Central memory CD8-positive, alpha-beta T cell (primary cell): Measurements from ENCODE around the gene DHX38.
"Not testable (repeated sequence)": the region's sequence is repeated elsewhere in the genome, so short reads cannot be mapped to it uniquely, and the experiment has no call there.

ENCODE experiments used
- ATAC-seq: fragments of 150-1000 bp; cut with Tn5 transposase; replicated peaks from 2 replicates; pipeline ENCODE4 v1.10.0; 2022; ENCODE audit warnings: mild to moderate bottlenecking, moderate FRiP score, moderate number of reproducible peaks; ENCODE audit not compliant: poor library complexity, severe bottlenecking; ENCODE audit errors: extremely low read depth
- DNase-seq, 2 donors: peaks; one replicate each; pipeline ENCODE4 v3.0.0; 2021; ENCODE audit warnings: low spot score in 2 of 2
- H3K27ac Mint-ChIP-seq: one replicate; pipeline ENCODE4 v1.8.0; 2022; ENCODE audit warnings: low read depth, mild to moderate bottlenecking, moderate library complexity, mixed read lengths
- H3K27me3 Mint-ChIP-seq: one replicate; pipeline ENCODE4 v1.8.0; 2022; ENCODE audit warnings: mixed read lengths
- H3K36me3 Mint-ChIP-seq: one replicate; pipeline ENCODE4 v1.8.0; 2022; ENCODE audit warnings: mild to moderate bottlenecking, moderate library complexity, mixed read lengths; ENCODE audit not compliant: insufficient read depth
- H3K4me1 Mint-ChIP-seq: one replicate; pipeline ENCODE4 v1.8.0; 2022; ENCODE audit warnings: mixed read lengths
- H3K4me3 Mint-ChIP-seq: one replicate; pipeline ENCODE4 v1.8.0; 2022; ENCODE audit warnings: mild to moderate bottlenecking, moderate library complexity, mixed read lengths
- H3K9me3 Mint-ChIP-seq: one replicate; pipeline ENCODE4 v1.8.0; 2022; ENCODE audit warnings: mixed read lengths

The DHX38 gene

DNA sequence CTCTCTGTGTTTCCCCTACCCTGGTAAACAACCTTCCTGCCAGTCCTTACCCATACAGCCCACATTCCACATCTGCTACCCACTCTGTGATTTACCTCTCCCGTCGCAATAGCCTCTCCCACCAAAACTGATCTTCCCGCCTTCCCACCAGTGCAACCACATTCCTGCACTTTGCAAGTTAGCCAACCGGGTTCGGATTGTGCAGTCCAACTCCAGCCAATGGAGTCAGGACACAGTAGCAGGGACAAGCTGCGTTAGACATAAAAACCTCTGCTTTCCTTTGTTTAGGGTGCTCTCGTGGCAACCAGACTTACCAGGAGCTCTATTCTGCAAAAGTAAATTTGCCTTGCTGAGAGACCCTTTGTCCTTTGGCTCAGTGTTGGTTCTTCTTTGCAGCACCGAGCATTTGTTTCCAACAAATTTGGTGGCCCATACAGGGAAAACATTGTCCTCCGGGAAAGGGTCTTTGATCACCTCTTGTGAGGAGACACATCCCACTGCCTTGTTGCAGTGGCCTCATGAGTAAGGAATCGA, 29.2 kb upstream of the DHX38 start:
- Mint-ChIP-seq H3K4me3 (no peak overlapping the region), H3K36me3 (peaks cover 2% of the 10 kb centered on the region), H3K9me3 (no peaks in the 10 kb centered on the region), H3K27me3 (no peaks in the 10 kb centered on the region), H3K27ac (no peak overlapping the region), H3K4me1 (no peaks in the 10 kb centered on the region)
- ATAC-seq = no peak
- DNase-seq = no peak

DNA sequence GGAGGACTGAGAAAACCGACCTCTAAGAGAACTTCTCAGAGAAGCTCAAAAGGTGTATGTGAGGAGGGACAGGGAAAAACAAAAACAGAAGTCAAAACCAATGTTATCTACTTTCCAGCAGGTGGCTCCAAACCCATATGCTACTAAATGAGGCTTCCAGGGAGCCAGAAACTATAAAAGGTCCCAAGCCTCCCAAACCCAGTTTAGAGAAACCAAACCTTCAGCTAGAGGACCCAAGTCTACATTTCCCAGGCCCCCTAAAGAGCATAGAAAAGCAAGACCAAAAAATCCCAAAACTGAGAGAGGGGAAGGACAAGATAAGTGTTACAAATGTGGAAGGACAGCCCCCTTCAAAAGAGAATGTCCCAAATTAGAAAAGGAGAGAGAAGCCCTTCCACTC, 26.9 kb upstream of the DHX38 start:
- no peaks in the 10 kb centered on the region for H3K27me3 Mint-ChIP-seq
- ATAC-seq (no peak), DNase-seq (no peak)
- H3K4me3 Mint-ChIP-seq = no peak overlapping the region
- H3K36me3 Mint-ChIP-seq = peaks cover 2% of the 10 kb centered on the region
- no peaks in the 10 kb centered on the region for H3K9me3 Mint-ChIP-seq
- H3K27ac Mint-ChIP-seq = no peak overlapping the region
- H3K4me1 Mint-ChIP-seq = no peaks in the 10 kb centered on the region

DNA sequence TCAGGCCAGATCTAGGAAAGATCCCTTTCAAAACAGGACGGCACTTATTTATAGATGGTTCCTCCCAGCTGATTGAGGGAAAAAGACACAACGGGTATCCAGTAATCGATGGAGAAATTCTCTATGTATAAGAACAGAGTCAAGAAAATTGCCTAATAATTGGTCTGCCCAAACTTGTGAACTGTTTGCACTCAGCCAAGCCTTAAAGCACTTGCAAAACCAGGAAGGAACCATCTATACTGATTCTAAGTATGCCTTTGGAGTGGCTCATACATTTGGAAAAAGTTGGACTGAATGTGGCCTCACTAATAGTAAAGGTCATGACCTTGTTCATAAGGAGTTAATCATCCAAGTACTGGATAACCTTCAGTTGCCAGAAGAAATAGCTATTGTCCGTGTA, 24.7 kb upstream of the DHX38 start:
- H3K9me3 Mint-ChIP-seq = no peaks in the 10 kb centered on the region
- DNase-seq = no peak
- H3K27me3 Mint-ChIP-seq = no peaks in the 10 kb centered on the region
- H3K36me3 Mint-ChIP-seq = no peaks in the 10 kb centered on the region
- H3K4me1 Mint-ChIP-seq = no peaks in the 10 kb centered on the region
- ATAC-seq = no peak
- no peak overlapping the region for H3K27ac Mint-ChIP-seq
- H3K4me3 Mint-ChIP-seq = no peak overlapping the region

DNA sequence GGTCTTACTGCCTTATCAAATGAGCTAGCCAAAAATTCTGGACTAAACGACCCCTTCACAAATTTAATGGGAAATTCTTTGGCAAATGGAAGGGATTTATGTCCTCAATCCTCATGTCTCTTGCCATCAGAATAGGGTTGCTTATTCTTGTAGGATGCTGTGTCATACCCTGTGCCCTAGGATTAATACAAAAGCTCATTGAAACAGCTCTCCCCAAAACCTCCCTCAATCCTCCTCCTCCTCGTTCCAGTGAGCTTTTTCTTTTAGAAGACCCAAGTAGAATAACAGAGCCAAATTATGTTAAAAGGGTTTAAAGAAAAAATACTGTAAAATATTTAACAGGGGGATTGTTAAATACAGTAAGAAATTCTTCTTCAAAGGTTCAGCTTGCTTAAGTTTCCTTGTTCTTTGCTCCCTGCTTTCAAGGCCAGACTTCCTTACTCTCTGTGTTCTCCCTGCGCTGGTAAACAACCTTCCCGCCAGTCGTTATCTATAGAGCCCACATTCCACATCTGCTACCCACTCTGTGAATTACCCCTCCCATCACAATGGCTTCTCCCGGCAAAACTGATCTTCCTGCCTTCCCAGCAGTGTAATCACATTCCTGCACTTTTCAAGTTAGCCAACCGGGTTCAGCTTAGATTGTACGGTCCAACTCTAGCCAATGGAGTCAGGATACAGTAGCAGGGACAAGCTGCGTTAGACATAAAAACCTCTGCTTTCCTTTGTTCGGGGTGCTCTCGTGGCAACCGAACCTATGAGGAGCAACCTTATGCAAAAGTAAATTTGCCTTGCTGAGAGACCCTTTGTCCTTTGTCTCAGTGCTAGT, 20.9 kb upstream of the DHX38 start:
- H3K9me3 Mint-ChIP-seq = no peaks in the 10 kb centered on the region
- DNase-seq = no peak
- H3K27me3 Mint-ChIP-seq = no peaks in the 10 kb centered on the region

DNA sequence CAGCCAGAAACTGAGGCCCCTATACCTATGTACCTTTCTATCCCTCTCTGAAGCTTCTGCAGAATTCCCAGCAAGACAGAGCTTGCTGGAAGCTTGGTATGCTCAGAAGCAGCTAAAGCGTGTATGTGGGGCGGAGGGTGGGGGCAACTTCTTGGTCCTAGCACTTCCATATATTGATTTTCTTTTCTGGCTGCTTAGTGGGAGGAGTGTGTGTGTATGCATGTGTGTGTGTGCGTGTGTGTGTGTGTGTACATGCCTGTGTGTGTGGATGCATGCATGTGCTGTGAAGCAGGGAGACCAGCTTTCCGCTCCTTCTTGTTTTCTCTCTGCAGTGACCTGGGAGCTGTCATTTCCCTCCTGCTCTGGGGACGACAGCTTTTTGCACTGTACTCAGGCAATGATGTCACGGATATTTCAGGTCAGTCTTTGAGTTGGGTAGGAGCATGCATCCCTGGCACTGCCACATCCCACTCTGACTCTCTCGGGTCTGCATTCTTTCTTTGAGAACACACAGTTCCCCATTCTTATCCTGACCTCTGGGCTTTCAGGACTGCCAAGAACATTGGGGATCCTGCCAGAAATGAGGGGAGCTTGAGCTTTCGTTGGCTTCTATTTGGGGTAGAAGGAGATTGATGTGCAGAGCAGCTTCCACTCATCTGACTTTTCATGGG, 20.0 kb upstream of the DHX38 start:
- no peaks in the 10 kb centered on the region for H3K4me1 Mint-ChIP-seq

More for the DNA sequence above, 20.9 kb upstream of the DHX38 start:
- no peak for ATAC-seq
- no peaks in the 10 kb centered on the region for H3K36me3 Mint-ChIP-seq
- no peaks in the 10 kb centered on the region for H3K4me1 Mint-ChIP-seq
- no peak overlapping the region for H3K4me3 Mint-ChIP-seq
- no peak overlapping the region for H3K27ac Mint-ChIP-seq

DNA sequence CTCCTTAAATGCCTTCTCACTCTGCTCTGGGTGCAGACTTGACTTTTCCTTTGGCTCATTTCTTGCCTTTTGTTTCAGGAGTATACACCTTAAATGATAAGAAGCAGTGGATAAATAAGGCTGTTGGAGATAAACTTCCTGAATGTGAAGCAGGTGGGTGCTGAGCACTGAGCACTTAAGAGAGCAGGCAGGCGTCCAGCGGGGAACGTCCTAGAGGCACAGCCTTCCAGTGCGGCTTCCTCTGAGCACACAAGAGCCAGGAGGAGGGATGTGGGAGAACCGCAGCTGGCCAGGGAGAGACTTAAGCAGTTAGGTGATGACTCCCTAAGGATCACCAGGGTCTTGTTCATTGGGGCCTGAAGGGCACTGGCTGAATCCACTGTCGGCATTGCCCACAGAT, 18.6 kb upstream of the DHX38 start:
- not testable (repeated sequence) for H3K36me3 Mint-ChIP-seq, H3K9me3 Mint-ChIP-seq, H3K4me3 Mint-ChIP-seq, H3K4me1 Mint-ChIP-seq, DNase-seq, H3K27me3 Mint-ChIP-seq, ATAC-seq, H3K27ac Mint-ChIP-seq

More for the DNA sequence above, 20.0 kb upstream of the DHX38 start:
- Mint-ChIP-seq H3K27ac (no peak overlapping the region), H3K9me3 (no peaks in the 10 kb centered on the region), H3K27me3 (no peaks in the 10 kb centered on the region), H3K4me3 (no peak overlapping the region), H3K36me3 (no peaks in the 10 kb centered on the region)
- DNase-seq (no peak), ATAC-seq (no peak)

DNA sequence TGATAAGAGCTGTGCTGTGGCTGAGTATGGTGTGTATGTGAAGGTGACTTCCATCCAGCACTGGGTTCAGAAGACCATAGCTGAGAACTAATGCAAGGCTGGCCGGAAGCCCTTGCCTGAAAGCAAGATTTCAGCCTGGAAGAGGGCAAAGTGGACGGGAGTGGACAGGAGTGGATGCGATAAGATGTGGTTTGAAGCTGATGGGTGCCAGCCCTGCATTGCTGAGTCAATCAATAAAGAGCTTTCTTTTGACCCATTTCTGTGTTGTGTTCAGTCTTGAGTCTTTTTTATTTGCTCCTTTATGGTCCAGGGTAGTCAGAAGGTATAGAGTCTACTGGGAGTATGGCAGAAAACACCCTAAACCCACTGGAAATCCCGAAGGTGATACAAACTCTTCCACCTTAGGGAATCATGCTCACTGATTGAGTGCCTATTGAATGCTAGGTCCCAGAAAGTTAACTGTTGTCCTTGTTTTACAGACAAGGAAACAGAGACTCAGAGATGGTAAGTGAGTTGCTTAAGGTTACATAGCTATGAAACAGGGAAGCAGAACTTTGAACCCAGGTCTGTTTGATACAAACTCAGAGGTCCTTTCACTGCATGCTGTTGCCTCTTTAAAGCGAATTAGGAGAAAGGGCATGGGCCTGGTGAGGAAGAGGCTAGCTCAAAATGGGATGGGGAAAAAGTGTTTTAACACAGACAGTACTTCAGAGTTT, 16.5 kb upstream of the DHX38 start:
- ATAC-seq, H3K27me3 Mint-ChIP-seq, H3K27ac Mint-ChIP-seq, H3K36me3 Mint-ChIP-seq, H3K9me3 Mint-ChIP-seq, DNase-seq, H3K4me1 Mint-ChIP-seq, H3K4me3 Mint-ChIP-seq: not testable (repeated sequence)

DNA sequence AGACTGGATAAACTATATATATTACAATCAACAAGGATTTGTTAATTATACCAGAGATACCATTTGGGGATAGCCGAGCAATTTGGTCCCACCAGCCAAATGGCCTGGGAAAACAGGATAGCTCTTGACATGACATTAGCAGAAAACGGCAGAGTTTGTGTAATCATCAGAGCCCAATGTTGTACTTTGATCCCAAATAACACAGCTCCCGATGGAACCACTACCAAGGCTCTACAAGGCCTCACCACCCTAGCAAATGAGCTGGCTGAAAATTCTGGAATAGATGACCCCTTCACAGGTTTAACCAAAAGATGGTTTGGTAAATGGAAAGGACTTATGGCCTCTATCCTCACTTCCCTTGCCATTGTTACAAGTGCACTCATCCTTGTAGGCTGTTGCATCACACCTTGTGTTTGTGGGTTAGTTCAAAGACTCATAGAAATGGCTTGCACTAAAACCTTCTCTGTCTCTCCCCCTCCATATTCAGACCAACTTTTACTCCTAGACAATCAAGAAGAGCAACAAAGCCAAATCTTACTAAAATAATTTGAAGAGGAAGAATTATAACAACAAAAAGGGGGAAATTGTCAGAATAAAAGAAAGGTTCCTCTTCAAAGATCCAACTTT, 9.8 kb upstream of the DHX38 start:
- Mint-ChIP-seq H3K4me1 (no peaks in the 10 kb centered on the region), H3K4me3 (no peak overlapping the region), H3K9me3 (no peaks in the 10 kb centered on the region), H3K27ac (no peak overlapping the region), H3K36me3 (peaks cover 12% of the 10 kb centered on the region), H3K27me3 (no peaks in the 10 kb centered on the region)
- ATAC-seq (no peak), DNase-seq (no peak)

DNA sequence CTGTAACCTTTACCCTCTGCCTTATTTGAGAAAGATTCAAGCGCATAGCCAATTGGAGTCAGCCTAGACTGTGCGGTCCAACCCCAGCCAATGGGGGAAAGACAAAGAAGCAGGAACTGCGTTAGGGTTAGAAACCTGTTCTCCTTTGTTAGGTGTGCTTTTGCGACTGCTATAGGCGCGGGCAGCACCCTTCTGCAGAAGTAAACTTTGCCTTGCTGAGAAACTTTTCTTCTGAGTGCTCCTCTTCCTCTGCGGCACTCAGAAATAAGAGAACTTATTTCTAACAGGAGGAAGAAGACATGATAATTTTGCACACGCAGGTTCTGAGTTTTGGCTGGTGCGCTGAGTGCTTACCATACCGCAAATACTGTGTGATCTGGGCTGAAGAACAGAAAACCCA, 9.2 kb upstream of the DHX38 start:
- no peak for DNase-seq
- no peak for ATAC-seq
- H3K9me3 Mint-ChIP-seq = no peaks in the 10 kb centered on the region
- no peak overlapping the region for H3K4me3 Mint-ChIP-seq
- no peak overlapping the region for H3K27ac Mint-ChIP-seq
- H3K36me3 Mint-ChIP-seq = peaks cover 16% of the 10 kb centered on the region
- no peaks in the 10 kb centered on the region for H3K4me1 Mint-ChIP-seq
- no peaks in the 10 kb centered on the region for H3K27me3 Mint-ChIP-seq

DNA sequence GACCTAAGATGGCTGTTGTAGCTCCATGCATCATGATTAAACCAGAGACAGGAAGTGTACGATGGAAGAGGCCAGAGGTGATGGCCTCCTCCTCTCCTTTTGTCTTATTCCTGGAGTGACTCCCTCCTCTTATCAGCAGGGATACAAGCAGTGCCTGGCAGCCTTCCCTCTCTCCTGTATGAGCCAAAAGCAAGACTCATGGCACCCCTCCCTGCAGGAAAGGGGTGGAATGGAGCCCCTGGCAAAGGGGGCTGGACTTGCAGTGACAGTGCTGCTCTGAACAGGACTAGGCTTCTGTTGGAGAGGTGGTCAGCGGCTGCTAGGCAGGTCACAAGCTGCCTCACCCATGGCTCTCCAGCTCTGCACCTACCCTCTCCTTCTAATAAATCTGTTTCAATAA, 8.6 kb upstream of the DHX38 start:
- no peak overlapping the region for H3K27ac Mint-ChIP-seq
- H3K9me3 Mint-ChIP-seq = no peaks in the 10 kb centered on the region
- ATAC-seq = no peak
- no peak overlapping the region for H3K4me3 Mint-ChIP-seq
- peaks cover 20% of the 10 kb centered on the region for H3K36me3 Mint-ChIP-seq
- DNase-seq = no peak
- H3K4me1 Mint-ChIP-seq = no peaks in the 10 kb centered on the region
- no peaks in the 10 kb centered on the region for H3K27me3 Mint-ChIP-seq

DNA sequence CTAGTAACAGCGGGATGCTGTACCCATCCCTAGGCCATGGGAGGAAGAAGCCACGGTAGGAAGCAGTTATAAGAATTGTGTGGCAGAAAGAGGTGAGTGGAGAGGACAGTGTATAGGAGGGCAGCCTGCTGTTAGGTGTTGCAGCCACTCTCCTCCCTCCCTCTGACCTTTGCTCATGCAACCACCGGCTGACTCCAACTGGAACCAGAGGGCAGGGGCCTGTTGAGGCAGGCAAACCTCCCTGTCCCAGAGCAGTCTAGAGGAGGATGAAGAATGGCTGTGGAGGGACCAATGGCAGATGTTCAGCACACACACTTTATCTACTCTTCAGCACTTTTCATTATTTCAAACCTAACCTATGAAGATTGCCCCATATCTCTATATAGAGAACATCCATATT, 2.4 kb upstream of the DHX38 start:
- Mint-ChIP-seq H3K36me3 (peaks cover 35% of the 10 kb centered on the region), H3K27me3 (no peaks in the 10 kb centered on the region), H3K9me3 (no peaks in the 10 kb centered on the region), H3K4me3 (peak overlapping the region; percentile 96), H3K4me1 (peaks cover 51% of the 10 kb centered on the region), H3K27ac (peak overlapping the region; percentile 99)
- DNase-seq (no peak), ATAC-seq (no peak)

DNA sequence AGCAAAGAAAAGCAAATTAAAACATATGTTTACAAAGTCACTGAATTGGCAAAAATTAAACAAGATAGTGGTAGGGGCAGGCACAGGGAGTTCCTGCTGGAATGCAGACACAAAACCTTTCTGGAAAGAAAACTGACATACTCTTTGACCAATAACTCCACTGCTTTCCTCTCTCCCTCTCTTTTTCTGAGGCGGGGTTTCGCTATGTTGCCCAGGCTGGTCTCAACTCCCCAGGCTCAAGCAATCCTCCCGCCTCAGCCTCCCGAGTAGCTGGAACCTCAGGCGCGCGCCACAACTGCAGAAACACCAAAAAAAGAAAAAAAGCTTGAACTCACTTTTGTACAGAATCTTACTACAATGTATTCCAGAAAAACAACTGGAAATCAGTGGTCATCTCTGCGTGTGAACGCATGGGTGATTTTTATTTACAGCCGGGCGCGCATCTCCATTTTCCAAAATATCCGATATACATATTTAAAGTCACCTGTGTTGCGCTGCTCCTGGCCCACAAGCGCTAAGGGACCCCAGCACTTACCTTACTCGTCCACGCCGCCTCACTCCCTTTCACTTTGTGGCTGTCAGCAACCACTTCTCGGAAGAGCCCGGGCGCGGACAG, 707 bp upstream of the DHX38 start:
- DNase-seq (no peak), ATAC-seq (peak; percentile 21)
- H3K27me3 Mint-ChIP-seq = no peaks in the 10 kb centered on the region
- peak overlapping the region; percentile 96 for H3K4me3 Mint-ChIP-seq
- H3K4me1 Mint-ChIP-seq = peaks cover 65% of the 10 kb centered on the region
- no peaks in the 10 kb centered on the region for H3K9me3 Mint-ChIP-seq
- H3K36me3 Mint-ChIP-seq = peaks cover 47% of the 10 kb centered on the region
- H3K27ac Mint-ChIP-seq = peak overlapping the region; percentile 99
